CD4-positive, CD25-positive, alpha-beta regulatory T cell (primary cell): ENCODE measurements around the gene PIGBOS1. TPM values are rescaled to one million over a fixed set of nuclear protein-coding genes. Genes with fewer than 3 reads are reported as not detected.
"Not testable (repeated sequence)": the region's sequence is repeated elsewhere in the genome, so short reads cannot be mapped to it uniquely, and the experiment has no call there.

ENCODE experiments used
- ATAC-seq, 2 donors: fragments of 150-1000 bp; cut with Tn5 transposase; one replicate each; pipeline ENCODE4 v1.10.0; 2021; ENCODE audit warnings: low read depth in 2 of 2, moderate number of reproducible peaks in 2 of 2, moderate library complexity in 1 of 2
- DNase-seq, 3 donors: peaks; one replicate each; pipeline versions ENCODE4 v3.0.0 to v3.0.0-alpha.2; 2012 to 2022; ENCODE audit warnings: mixed read lengths in 1 of 3
- H3K27ac ChIP-seq: one replicate; pipeline ENCODE4 v1.7.0; 2013; ENCODE audit warnings: mild to moderate bottlenecking, low read length; ENCODE audit not compliant: insufficient read depth, poor library complexity, severe bottlenecking
- H3K27me3 ChIP-seq: one replicate; pipeline ENCODE4 v1.7.0; 2013; ENCODE audit warnings: low read length; ENCODE audit not compliant: control insufficient read depth, insufficient read depth
- H3K36me3 ChIP-seq: one replicate; pipeline ENCODE4 v1.7.0; 2013; ENCODE audit warnings: mild to moderate bottlenecking, low read length, moderate library complexity; ENCODE audit not compliant: control insufficient read depth, insufficient read depth
- H3K4me1 ChIP-seq: 2 replicates; pipeline ENCODE4 v1.7.0; 2013; ENCODE audit warnings: mild to moderate bottlenecking, low read length; ENCODE audit not compliant: insufficient read depth, control insufficient read depth, poor library complexity, severe bottlenecking
- H3K4me3 ChIP-seq: one replicate; pipeline ENCODE4 v1.7.0; 2013; ENCODE audit warnings: low read depth, mild to moderate bottlenecking, low read length, moderate library complexity
- H3K9me3 ChIP-seq, 2 experiments: 1 replicate in 1 of 2; 2 replicates in 1 of 2; pipeline ENCODE4 v1.7.0; 2013; ENCODE audit warnings: low read length in 2 of 2, mild to moderate bottlenecking in 1 of 2, moderate library complexity in 1 of 2; ENCODE audit not compliant: control insufficient read depth in 2 of 2
- H3K27ac Mint-ChIP-seq, 3 donors: one replicate each; pipeline ENCODE4 v1.8.0; 2020 to 2022; ENCODE audit warnings: mild to moderate bottlenecking in 3 of 3, mixed read lengths in 3 of 3, moderate library complexity in 2 of 3
- H3K27me3 Mint-ChIP-seq: one replicate; pipeline ENCODE4 v1.8.0; 2022; ENCODE audit warnings: mild to moderate bottlenecking, mixed read lengths
- H3K36me3 Mint-ChIP-seq: one replicate; pipeline ENCODE4 v1.8.0; 2020; ENCODE audit warnings: mixed read lengths
- H3K4me1 Mint-ChIP-seq, 4 donors: one replicate each; pipeline ENCODE4 v1.8.0; 2020 to 2022; ENCODE audit warnings: mixed read lengths in 4 of 4, mild to moderate bottlenecking in 1 of 4
- H3K4me3 Mint-ChIP-seq, 4 donors: one replicate each; pipeline ENCODE4 v1.8.0; 2020 to 2022; ENCODE audit warnings: mild to moderate bottlenecking in 4 of 4, mixed read lengths in 4 of 4, moderate library complexity in 3 of 4
- H3K9me3 Mint-ChIP-seq, 7 donors: one replicate each; pipeline ENCODE4 v1.8.0; 2020 to 2022; ENCODE audit warnings: mixed read lengths in 7 of 7, mild to moderate bottlenecking in 3 of 7, moderate library complexity in 2 of 7
- polyA plus RNA-seq, 4 donors: library from polyadenylated mRNA; unstranded; fragments of 300-500 nt; fragmentation: Illumina TruSeq; gene quantifications; one replicate each; pipeline ENCODE4 v1.2.3, GENCODE V29; 2021
- total RNA-seq: library from RNA; stranded (reverse); gene quantifications from one replicate; pipeline ENCODE4 v1.2.3, GENCODE V29; 2022

The PIGBOS1 gene
- total and polyA plus RNA-seq, 5 donors from 2014 or later = 9.4 to 63.0 (median 52.9) TPM

DNA sequence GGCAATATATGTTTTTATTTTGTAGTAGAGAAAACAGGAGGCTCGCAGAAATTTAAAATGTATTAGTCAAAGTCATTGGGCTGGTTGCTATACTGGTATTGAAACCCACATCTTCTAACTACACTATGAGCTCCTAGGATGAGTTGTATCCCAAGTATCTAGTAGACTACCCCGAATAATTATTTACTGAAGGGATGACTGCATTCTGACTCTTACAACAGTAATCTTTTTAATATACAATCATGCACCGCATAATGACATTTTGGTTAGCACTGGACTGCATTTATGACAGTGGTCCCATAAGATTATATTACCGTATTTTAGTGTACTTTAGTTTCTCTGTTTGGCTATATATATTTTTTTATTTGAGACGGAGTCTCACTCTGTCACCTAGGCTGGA is 15.4 kb upstream of the PIGBOS1 start:
- Mint-ChIP-seq H3K4me1 (peaks cover 4 to 7% (median 4%) of the 10 kb centered on the region in 4 donors), H3K27me3 (no peaks in the 10 kb centered on the region), H3K9me3 (no peaks in the 10 kb centered on the region), H3K36me3 (peaks cover 31% of the 10 kb centered on the region), H3K4me3 (no peak overlapping the region), H3K27ac (no peak overlapping the region)
- H3K4me1 ChIP-seq = no peaks in the 10 kb centered on the region
- H3K9me3 ChIP-seq = no peaks in the 10 kb centered on the region
- ATAC-seq (no peak), DNase-seq (no peak)
- no peak overlapping the region for H3K4me3 ChIP-seq
- H3K27me3 ChIP-seq = no peaks in the 10 kb centered on the region
- no peak overlapping the region for H3K27ac ChIP-seq
- H3K36me3 ChIP-seq = peaks cover 75% of the 10 kb centered on the region

DNA sequence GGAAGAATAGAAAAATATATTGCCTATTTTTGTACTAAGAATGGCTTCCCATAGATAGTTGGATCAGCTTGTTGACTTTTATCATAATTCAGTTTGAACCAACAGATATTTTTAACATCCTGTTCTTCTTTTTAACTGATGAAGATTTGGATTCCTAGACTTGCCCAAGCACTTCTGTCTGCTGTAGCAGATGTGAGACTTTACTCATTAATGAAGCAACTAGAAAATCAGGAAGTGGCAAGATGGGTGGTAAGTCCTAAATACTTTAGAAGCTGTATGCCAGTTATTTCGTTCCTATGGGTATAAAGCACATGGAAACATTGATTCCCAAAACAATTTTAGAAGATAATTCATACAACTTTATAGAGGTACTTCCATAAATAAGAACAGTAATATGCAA is 8.5 kb upstream of the PIGBOS1 start:
- H3K27ac Mint-ChIP-seq = no peak overlapping the region
- DNase-seq (no peak), ATAC-seq (no peak)
- H3K36me3 Mint-ChIP-seq = peaks cover 23% of the 10 kb centered on the region
- no peak overlapping the region for H3K4me3 ChIP-seq
- no peak overlapping the region for H3K27ac ChIP-seq
- no peaks in the 10 kb centered on the region for H3K9me3 ChIP-seq
- no peaks in the 10 kb centered on the region for H3K9me3 Mint-ChIP-seq
- H3K4me1 ChIP-seq = no peaks in the 10 kb centered on the region
- no peaks in the 10 kb centered on the region for H3K27me3 Mint-ChIP-seq
- H3K27me3 ChIP-seq = no peaks in the 10 kb centered on the region
- peaks cover 48% of the 10 kb centered on the region for H3K36me3 ChIP-seq
- H3K4me1 Mint-ChIP-seq = peaks cover 10 to 22% (median 17%) of the 10 kb centered on the region in 4 donors
- H3K4me3 Mint-ChIP-seq = no peak overlapping the region

DNA sequence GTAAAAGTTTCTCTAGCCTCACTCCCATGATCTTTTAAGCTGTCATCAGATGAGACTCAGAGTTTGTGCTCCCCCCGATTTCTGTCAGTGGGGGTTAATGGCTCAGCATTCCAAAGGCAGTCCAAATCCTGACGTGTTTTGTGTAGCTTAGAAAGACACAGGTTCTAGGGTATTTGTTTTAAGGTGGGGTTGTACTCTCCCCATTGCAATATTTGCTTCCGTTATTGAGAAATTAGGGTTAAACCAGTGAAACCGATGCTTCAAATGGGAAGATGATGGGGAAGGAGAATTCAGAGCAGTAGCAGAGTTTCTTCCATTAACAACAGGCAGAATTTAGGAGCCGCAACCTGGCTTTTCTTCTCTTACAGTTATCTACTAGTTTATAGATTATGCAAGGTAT is 3.5 kb upstream of the PIGBOS1 start:
- Mint-ChIP-seq H3K27me3 (peaks cover 4% of the 10 kb centered on the region), H3K4me3 (peak overlapping the region in 3 of 4 donors; percentile 38 to 78 (median 62)), H3K4me1 (peaks cover 19 to 52% (median 43%) of the 10 kb centered on the region in 4 donors), H3K27ac (peak overlapping the region in 1 of 3 donors; percentile 22), H3K9me3 (no peaks in the 10 kb centered on the region), H3K36me3 (peaks cover 24% of the 10 kb centered on the region)
- H3K36me3 ChIP-seq = peaks cover 12% of the 10 kb centered on the region
- H3K4me1 ChIP-seq = peaks cover 33% of the 10 kb centered on the region
- DNase-seq = no peak
- no peak overlapping the region for H3K4me3 ChIP-seq
- H3K27ac ChIP-seq = no peak overlapping the region
- no peaks in the 10 kb centered on the region for H3K9me3 ChIP-seq
- ATAC-seq = no peak
- H3K27me3 ChIP-seq = no peaks in the 10 kb centered on the region

DNA sequence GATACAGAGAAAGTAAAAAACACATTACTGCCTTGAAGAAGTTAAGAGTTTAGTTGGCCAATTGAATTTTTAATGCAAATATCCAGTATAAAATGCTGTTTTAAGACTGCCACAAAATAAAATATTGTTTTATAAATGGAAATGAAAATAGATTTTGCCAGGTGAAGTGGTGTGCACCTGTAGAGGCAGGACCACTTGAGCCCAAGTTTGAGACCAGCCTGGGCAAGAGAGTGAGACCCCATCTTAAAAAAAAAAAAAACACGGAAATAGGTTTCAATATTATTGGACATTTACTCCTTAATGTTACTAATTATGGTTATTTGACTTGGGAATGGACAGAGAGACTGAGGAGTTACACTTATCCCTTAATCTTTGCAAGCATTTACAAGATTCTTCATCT is 2.0 kb upstream of the PIGBOS1 start:
- Mint-ChIP-seq H3K27me3 (peaks cover 4% of the 10 kb centered on the region), H3K27ac (no peak overlapping the region), H3K36me3 (peaks cover 28% of the 10 kb centered on the region), H3K4me3 (peak overlapping the region; percentile 15 to 98 (median 50)), H3K9me3 (no peaks in the 10 kb centered on the region), H3K4me1 (peaks cover 26 to 63% (median 54%) of the 10 kb centered on the region in 4 donors)
- Histone ChIP-seq H3K27ac (no peak overlapping the region), H3K27me3 (no peaks in the 10 kb centered on the region), H3K36me3 (peaks cover 9% of the 10 kb centered on the region), H3K4me1 (peaks cover 45% of the 10 kb centered on the region), H3K4me3 (peak overlapping the region; percentile 97), H3K9me3 (no peaks in the 10 kb centered on the region)
- no peak for ATAC-seq
- no peak for DNase-seq

DNA sequence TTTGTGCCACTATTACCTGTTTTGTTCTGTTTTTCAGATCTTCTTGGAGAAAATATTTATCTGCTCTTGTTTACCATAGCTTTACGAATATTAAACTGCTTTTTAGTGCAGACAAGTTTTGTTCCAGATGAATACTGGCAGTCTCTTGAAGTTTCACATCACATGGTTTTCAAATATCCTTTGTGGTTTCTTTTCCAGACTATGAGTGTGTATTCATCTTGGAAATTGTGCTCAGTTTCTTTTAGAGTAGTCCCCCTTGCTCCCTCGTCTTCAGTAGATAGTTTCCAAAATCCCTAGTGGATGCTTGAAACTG is 1.3 kb upstream of the PIGBOS1 start:
- Mint-ChIP-seq H3K36me3 (peaks cover 33% of the 10 kb centered on the region), H3K27ac (peak overlapping the region in 2 of 3 donors; percentile 42 to 43), H3K4me1 (peaks cover 33 to 71% (median 61%) of the 10 kb centered on the region in 4 donors), H3K27me3 (peaks cover 4% of the 10 kb centered on the region), H3K4me3 (peak overlapping the region; percentile 79 to 99 (median 98)), H3K9me3 (no peaks in the 10 kb centered on the region)
- Histone ChIP-seq H3K4me3 (peak overlapping the region; percentile 97), H3K4me1 (peaks cover 49% of the 10 kb centered on the region), H3K27me3 (no peaks in the 10 kb centered on the region), H3K36me3 (peaks cover 6% of the 10 kb centered on the region), H3K9me3 (no peaks in the 10 kb centered on the region), H3K27ac (no peak overlapping the region)
- DNase-seq (no peak), ATAC-seq (no peak)

DNA sequence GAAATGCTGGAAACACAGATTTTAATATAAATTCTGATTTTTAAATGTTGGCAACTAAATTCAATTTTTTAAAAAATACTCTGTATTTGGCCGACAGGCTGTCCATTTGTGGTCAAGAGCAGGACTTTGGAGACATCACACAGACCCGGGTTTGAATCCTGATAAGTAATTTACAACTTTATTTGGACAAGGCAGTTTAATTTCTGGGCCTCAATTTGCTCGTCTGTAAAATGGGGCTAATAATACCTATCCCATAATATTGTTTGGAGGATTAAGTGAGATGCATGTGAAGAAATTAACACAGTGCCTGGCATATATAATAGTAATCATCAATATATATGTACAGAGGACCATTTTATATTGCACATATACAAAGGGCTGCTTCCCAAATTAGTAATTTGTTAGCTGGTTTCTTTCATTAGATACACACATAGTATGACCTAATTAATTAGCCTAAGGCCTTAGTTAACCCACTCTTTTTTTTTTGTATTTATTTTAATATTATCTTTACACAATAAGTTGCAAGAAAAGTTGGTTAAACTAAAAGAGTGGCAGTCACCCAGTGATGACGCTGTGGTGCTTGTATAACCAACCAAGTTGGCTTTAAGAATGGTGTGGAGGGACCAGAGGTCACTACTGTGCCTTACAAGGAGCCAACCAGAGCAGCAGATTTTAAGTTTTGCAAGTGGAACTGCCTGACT is 764 bp upstream of the PIGBOS1 start:
- peaks cover 33% of the 10 kb centered on the region for H3K36me3 Mint-ChIP-seq
- H3K4me1 Mint-ChIP-seq = peaks cover 38 to 74% (median 65%) of the 10 kb centered on the region in 4 donors
- H3K4me1 ChIP-seq = peaks cover 49% of the 10 kb centered on the region

DNA sequence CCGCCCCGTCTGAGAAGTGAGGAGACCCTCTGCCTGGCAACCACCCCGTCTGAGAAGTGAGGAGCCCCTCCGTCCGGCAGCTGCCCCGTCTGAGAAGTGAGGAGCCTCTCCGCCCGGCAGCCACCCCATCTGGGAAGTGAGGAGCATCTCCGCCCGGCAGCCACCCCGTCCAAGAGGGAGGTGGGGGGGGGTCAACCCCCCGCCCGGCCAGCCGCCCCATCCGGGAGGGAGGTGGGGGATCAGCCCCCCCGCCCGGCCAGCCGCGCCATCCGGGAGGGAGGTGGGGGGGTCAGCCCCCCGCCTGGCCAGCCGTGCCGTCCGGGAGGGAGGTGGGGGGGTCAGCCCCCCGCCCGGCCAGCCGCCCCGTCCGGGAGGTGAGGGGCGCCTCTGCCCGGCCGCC is 16.1 kb downstream of the PIGBOS1 start:
- not testable (repeated sequence) for H3K36me3 ChIP-seq, H3K27ac ChIP-seq, ATAC-seq, H3K9me3 Mint-ChIP-seq, H3K27me3 Mint-ChIP-seq, H3K9me3 ChIP-seq, H3K4me1 Mint-ChIP-seq, H3K27me3 ChIP-seq, H3K27ac Mint-ChIP-seq, H3K4me3 ChIP-seq, H3K4me3 Mint-ChIP-seq, H3K4me1 ChIP-seq, DNase-seq
- peaks cover 23% of the 10 kb centered on the region for H3K36me3 Mint-ChIP-seq

More for the DNA sequence above, 764 bp upstream of the PIGBOS1 start:
- H3K27ac Mint-ChIP-seq = peak overlapping the region; percentile 100
- ATAC-seq (no peak), DNase-seq (peak in 1 of 3 donors; percentile 41)
- peaks cover 5% of the 10 kb centered on the region for H3K36me3 ChIP-seq
- H3K4me3 Mint-ChIP-seq = peak overlapping the region; percentile 96 to 99 (median 98)
- no peaks in the 10 kb centered on the region for H3K9me3 Mint-ChIP-seq
- H3K27me3 ChIP-seq = no peaks in the 10 kb centered on the region
- H3K4me3 ChIP-seq = peak overlapping the region; percentile 97
- H3K27ac ChIP-seq = peak overlapping the region; percentile 96
- no peaks in the 10 kb centered on the region for H3K9me3 ChIP-seq
- H3K27me3 Mint-ChIP-seq = peaks cover 4% of the 10 kb centered on the region

DNA sequence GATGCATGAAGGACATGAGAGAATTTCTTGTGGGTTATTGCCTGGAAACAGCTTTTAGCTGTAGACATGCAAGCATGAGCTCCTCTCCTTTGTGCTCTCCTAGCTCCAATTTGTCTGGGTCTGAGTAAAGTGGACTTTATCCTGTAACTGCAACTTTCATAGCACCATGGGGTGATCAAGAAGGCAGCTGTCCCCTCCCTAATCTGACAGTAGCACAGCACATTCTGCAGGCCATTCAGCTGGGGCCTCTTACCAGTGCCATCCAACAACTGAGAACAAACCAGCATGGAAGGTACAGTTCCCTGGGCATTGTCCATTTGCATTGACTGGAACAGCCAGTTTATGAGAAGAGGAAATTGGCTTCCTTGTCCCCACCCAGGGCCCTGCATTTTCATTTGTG is 21.6 kb downstream of the PIGBOS1 start:
- Histone ChIP-seq H3K27me3 (no peaks in the 10 kb centered on the region), H3K4me3 (no peak overlapping the region), H3K36me3 (no peaks in the 10 kb centered on the region), H3K4me1 (no peaks in the 10 kb centered on the region), H3K9me3 (no peaks in the 10 kb centered on the region), H3K27ac (no peak overlapping the region)
- no peak for ATAC-seq
- Mint-ChIP-seq H3K9me3 (peaks cover 0 to 2% (median 0%) of the 10 kb centered on the region in 7 donors), H3K27me3 (no peaks in the 10 kb centered on the region), H3K4me3 (no peak overlapping the region), H3K4me1 (no peaks in the 10 kb centered on the region), H3K36me3 (no peaks in the 10 kb centered on the region), H3K27ac (no peak overlapping the region)
- DNase-seq = no peak
